ENCODE measurements around the gene PCSK4. TPM values are rescaled to one million over a fixed set of nuclear protein-coding genes. Genes with fewer than 3 reads are reported as not detected.

Gene PCSK4
- total RNA-seq, 1 experiment from 2014 or later = 11.1 TPM

- intact Hi-C loops (cut with micrococcal nuclease) = no loop called here
- Histone ChIP-seq H3K36me3 (ENCODE audit: control insufficient read depth in 1 of 2, insufficient read depth in 2 of 2, low read length in 2 of 2) (no peaks in the 10 kb centered on the region), H3K79me2 (ENCODE audit: insufficient read depth, low read length) (peaks cover 10% of the 10 kb centered on the region; the same call in 1 of the 2 replicates), H3K4me1 (ENCODE audit: control insufficient read depth in 1 of 2, insufficient read depth in 2 of 2, low read length in 2 of 2) (peaks cover 30 to 69% of the 10 kb centered on the region in 2 experiments), H3K9me2 (ENCODE audit: insufficient read depth) (no peaks in the 10 kb centered on the region), H4K20me1 (ENCODE audit: insufficient read depth) (no peaks in the 10 kb centered on the region), H3K4me2 (ENCODE audit: low read length) (peak overlapping the region; percentile 97), H2AFZ (ENCODE audit: low read depth, low read length, poor library complexity, severe bottlenecking) (no peak overlapping the region), H3K9ac (ENCODE audit: low read length) (peak overlapping the region; percentile 81), H3K27ac (ENCODE audit: low read depth, low read length) (peak overlapping the region; percentile 80), H3K27me3 (ENCODE audit: insufficient read depth, low read length) (no peaks in the 10 kb centered on the region), H3K4me3 (replicated peaks in 1 of 2; ENCODE audit: low read depth in 1 of 2, low read length in 2 of 2) (peak overlapping the region; percentile 94 to 98), H3K9me3 (ENCODE audit: control insufficient read depth in 1 of 2, insufficient read depth in 1 of 2, low read depth in 1 of 2, low read length in 2 of 2) (no peaks in the 10 kb centered on the region)
- ATAC-seq = no peak
- ChIA-PET CTCF (no interaction called here), POLR2A (interaction anchor here (0.9 kb wide), 1 partner anchor 21 kb away, joined by 3 read pairs; the partner anchor contains the start of gene REEP6), RAD21 (ENCODE audit: low non-redundant PET in 1 of 2, low total read pairs in 2 of 2, uncharacterized antibody in 2 of 2, unreplicated experiment in 2 of 2) (interaction anchor here in 1 of 2 experiments (0.5 kb wide), 1 partner anchor 67 kb away, joined by 3 read pairs; no protein-coding TSS in a partner anchor)
- TF ChIP-seq, protein P1, sequence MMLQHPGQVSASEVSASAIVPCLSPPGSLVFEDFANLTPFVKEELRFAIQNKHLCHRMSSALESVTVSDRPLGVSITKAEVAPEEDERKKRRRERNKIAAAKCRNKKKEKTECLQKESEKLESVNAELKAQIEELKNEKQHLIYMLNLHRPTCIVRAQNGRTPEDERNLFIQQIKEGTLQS (IDR thresholded peaks at IDR 0.05) = no peak
- TF ChIP-seq EGR1 (IDR thresholded peaks at IDR 0.05; ENCODE audit: low read depth) = no peak
- TF ChIP-seq SP1 (IDR thresholded peaks at IDR 0.05; ENCODE audit: low read depth) = no peak
- TF ChIP-seq SRF (IDR thresholded peaks at IDR 0.05; ENCODE audit: low read depth) = no peak
- TF ChIP-seq ZNF274 (IDR thresholded peaks at IDR 0.05; ENCODE audit: low read depth, low read length) = no peak
- TF ChIP-seq, protein P2, sequence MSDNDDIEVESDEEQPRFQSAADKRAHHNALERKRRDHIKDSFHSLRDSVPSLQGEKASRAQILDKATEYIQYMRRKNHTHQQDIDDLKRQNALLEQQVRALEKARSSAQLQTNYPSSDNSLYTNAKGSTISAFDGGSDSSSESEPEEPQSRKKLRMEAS (IDR thresholded peaks at IDR 0.05) = no peak
- TF ChIP-seq CBX3 (IDR thresholded peaks at IDR 0.05; ENCODE audit: low read depth) = no peak
- no peak for TF ChIP-seq ELF1 (IDR thresholded peaks at IDR 0.05; ENCODE audit: borderline replicate concordance, low read depth)
- TF ChIP-seq FOSL1 (IDR thresholded peaks at IDR 0.05; ENCODE audit: low read depth) = no peak
- TF ChIP-seq, protein P3, sequence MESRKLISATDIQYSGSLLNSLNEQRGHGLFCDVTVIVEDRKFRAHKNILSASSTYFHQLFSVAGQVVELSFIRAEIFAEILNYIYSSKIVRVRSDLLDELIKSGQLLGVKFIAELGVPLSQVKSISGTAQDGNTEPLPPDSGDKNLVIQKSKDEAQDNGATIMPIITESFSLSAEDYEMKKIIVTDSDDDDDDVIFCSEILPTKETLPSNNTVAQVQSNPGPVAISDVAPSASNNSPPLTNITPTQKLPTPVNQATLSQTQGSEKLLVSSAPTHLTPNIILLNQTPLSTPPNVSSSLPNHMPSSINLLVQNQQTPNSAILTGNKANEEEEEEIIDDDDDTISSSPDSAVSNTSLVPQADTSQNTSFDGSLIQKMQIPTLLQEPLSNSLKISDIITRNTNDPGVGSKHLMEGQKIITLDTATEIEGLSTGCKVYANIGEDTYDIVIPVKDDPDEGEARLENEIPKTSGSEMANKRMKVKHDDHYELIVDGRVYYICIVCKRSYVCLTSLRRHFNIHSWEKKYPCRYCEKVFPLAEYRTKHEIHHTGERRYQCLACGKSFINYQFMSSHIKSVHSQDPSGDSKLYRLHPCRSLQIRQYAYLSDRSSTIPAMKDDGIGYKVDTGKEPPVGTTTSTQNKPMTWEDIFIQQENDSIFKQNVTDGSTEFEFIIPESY (IDR thresholded peaks at IDR 0.05; ENCODE audit: extremely low read depth, insufficient replicate concordance, low read length) = no peak
- no peak for TF ChIP-seq JUND (IDR thresholded peaks at IDR 0.05)
- TF ChIP-seq ZFX (IDR thresholded peaks at IDR 0.05) = no peak
- TF ChIP-seq, protein P4, sequence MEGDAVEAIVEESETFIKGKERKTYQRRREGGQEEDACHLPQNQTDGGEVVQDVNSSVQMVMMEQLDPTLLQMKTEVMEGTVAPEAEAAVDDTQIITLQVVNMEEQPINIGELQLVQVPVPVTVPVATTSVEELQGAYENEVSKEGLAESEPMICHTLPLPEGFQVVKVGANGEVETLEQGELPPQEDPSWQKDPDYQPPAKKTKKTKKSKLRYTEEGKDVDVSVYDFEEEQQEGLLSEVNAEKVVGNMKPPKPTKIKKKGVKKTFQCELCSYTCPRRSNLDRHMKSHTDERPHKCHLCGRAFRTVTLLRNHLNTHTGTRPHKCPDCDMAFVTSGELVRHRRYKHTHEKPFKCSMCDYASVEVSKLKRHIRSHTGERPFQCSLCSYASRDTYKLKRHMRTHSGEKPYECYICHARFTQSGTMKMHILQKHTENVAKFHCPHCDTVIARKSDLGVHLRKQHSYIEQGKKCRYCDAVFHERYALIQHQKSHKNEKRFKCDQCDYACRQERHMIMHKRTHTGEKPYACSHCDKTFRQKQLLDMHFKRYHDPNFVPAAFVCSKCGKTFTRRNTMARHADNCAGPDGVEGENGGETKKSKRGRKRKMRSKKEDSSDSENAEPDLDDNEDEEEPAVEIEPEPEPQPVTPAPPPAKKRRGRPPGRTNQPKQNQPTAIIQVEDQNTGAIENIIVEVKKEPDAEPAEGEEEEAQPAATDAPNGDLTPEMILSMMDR (IDR thresholded peaks at IDR 0.05 in 2 of 3, conservative IDR thresholded peaks at IDR 0.05 in 1 of 3; ENCODE audit: borderline replicate concordance in 1 of 3, insufficient read depth in 1 of 3, low read depth in 2 of 3, low read length in 2 of 3) = no peak
- no peak for TF ChIP-seq EZH2 (IDR thresholded peaks at IDR 0.05)
- TF ChIP-seq POLR2AphosphoS5 (IDR thresholded peaks at IDR 0.05; ENCODE audit: low read depth, low read length) = no peak
- no peak for TF ChIP-seq YY1 (IDR thresholded peaks at IDR 0.05; ENCODE audit: extremely low read depth, insufficient replicate concordance, low read depth, low read length)
- TF ChIP-seq RAD21 (IDR thresholded peaks at IDR 0.05; ENCODE audit: low read depth) = no peak
- no peak for TF ChIP-seq TCF7L2 (IDR thresholded peaks at IDR 0.05; ENCODE audit: borderline replicate concordance, extremely low read depth, insufficient read depth, insufficient read length)
- no peak for TF ChIP-seq SIN3A (IDR thresholded peaks at IDR 0.05; ENCODE audit: low read depth)
- DNase-seq (ENCODE audit: low read depth, low spot score) = no peak
- no TSS peak for BruUV-seq (replicated peaks)
Measured at GRCh38 chr19:1511318-1512317, 21.5 kb upstream of the PCSK4 start.
